Fibroblast of the aortic adventitia (primary cell): Measurements from ENCODE around the gene TCF4. TPM values are rescaled to one million over a fixed set of nuclear protein-coding genes. Genes with fewer than 3 reads are reported as not detected.

ENCODE experiments used
- DNase-seq: peaks from one replicate; pipeline ENCODE4 v3.0.0-alpha.2; 2010; ENCODE audit warnings: low read depth
- H3K4me3 ChIP-seq: 2 replicates; pipeline ENCODE4 v1.5.1; 2011; ENCODE audit warnings: low read depth, mild to moderate bottlenecking, control low read depth, low read length, moderate library complexity
- CTCF ChIP-seq: IDR thresholded peaks from 2 replicates; pipeline ENCODE4 v1.5.1; 2011; ENCODE audit warnings: mild to moderate bottlenecking, low read length, control low read depth, inconsistent platforms; ENCODE audit not compliant: insufficient read depth
- total RNA-seq: library from RNA; depleted of rRNA; stranded (reverse); fragments of >200 nt; gene quantifications from 2 replicates; pipeline ENCODE4 v1.2.3, GENCODE V29; 2012; ENCODE audit warnings: low replicate concordance

TCF4 gene
- total RNA-seq, 1 donor = 105 TPM

GRCh38 chr18:55226044-55226443, 361.9 kb downstream of the TCF4 start:
- no peak overlapping the region for H3K4me3 ChIP-seq
- DNase-seq = no peak
- TF ChIP-seq CTCF = no peak

GRCh38 chr18:55224086-55224625, 363.8 kb downstream of the TCF4 start:
- no peak for TF ChIP-seq CTCF
- peak; percentile 28 for DNase-seq
- no peak overlapping the region for H3K4me3 ChIP-seq

GRCh38 chr18:55221622-55222021, 366.4 kb downstream of the TCF4 start:
- DNase-seq = no peak
- H3K4me3 ChIP-seq = no peak overlapping the region
- no peak for TF ChIP-seq CTCF

GRCh38 chr18:55220523-55220922, 367.5 kb downstream of the TCF4 start:
- peak; percentile 31 for DNase-seq
- no peak overlapping the region for H3K4me3 ChIP-seq
- TF ChIP-seq CTCF = no peak

GRCh38 chr18:55219823-55220222, 368.2 kb downstream of the TCF4 start:
- DNase-seq = no peak
- TF ChIP-seq CTCF = no peak
- no peak overlapping the region for H3K4me3 ChIP-seq

GRCh38 chr18:55219059-55219458, 368.9 kb downstream of the TCF4 start:
- no peak overlapping the region for H3K4me3 ChIP-seq
- no peak for DNase-seq
- no peak for TF ChIP-seq CTCF

GRCh38 chr18:55214969-55215368, 373.0 kb downstream of the TCF4 start:
- no peak overlapping the region for H3K4me3 ChIP-seq
- DNase-seq = no peak
- no peak for TF ChIP-seq CTCF
